HepG2 (cell line): Measurements from ENCODE around the gene FAM131C. TPM values are rescaled to one million over a fixed set of nuclear protein-coding genes. Genes with fewer than 3 reads are reported as not detected.

ENCODE experiments used
- ATAC-seq: fragments of 200-7000 bp; cut with Tn5 transposase; 3 replicates; pipeline ENCODE4 v1.9.1; 2020; ENCODE audit warnings: mild to moderate bottlenecking, moderate library complexity
- BruUV-seq: library from RNA; stranded (reverse); fragments of 400-500 nt; replicated peaks from 2 replicates; lab custom pipeline; 2021; lab: Mats Ljungman, UMichigan
- CTCF ChIA-PET: fragments of 300-600 bp; formaldehyde crosslinking; extraction: SDS; loops from one replicate; lab custom pipeline; 2021; ENCODE audit warnings: low total read pairs, inconsistent platforms, low intra/inter-chr PET ratio; lab: Yijun Ruan, JAX
- POLR2A ChIA-PET: fragments of 350-600 bp; sonication (Branson Sonifier 250); formaldehyde crosslinking; loops from one replicate; lab custom pipeline; 2020; ENCODE audit warnings: antibody characterized with exemption, inconsistent platforms; lab: Yijun Ruan, JAX
- DNase-seq: peaks from one replicate; pipeline ENCODE4 v3.0.0-alpha.2; 2015; ENCODE audit warnings: low spot score
- FAIRE-seq: peaks from 3 replicates; lab custom pipeline; 2011; peaks lifted over from hg19 to GRCh38; lab: Jason Lieb, UNC
- H2AFZ ChIP-seq: one replicate; pipeline ENCODE4 v1.6.1; 2011; ENCODE audit warnings: low read length, inconsistent platforms
- H3K27ac ChIP-seq: fragments of 300-600 bp; 3 replicates; pipeline ENCODE4 v1.8.0; 2011; ENCODE audit warnings: mixed run types, mild to moderate bottlenecking, mixed read lengths, low read length, inconsistent platforms; ENCODE audit not compliant: insufficient read depth; ENCODE audit errors: extremely low read length
- H3K27me3 ChIP-seq, 2 experiments: fragments of 200-600 bp in 1 of 2; 2 replicates in 1 of 2; 3 replicates in 1 of 2; pipeline versions ENCODE4 v1.6.0 to v1.8.0; 2011; ENCODE audit warnings: low read length in 2 of 2, mild to moderate bottlenecking in 2 of 2, moderate library complexity in 2 of 2, inconsistent platforms in 1 of 2; ENCODE audit not compliant: insufficient read depth in 2 of 2, control insufficient read depth in 1 of 2
- H3K36me3 ChIP-seq, 2 experiments: fragments of 200-600 bp in 1 of 2; replicated peaks in 1 of 2; 2 replicates in 1 of 2; 3 replicates in 1 of 2; pipeline versions ENCODE4 v1.5.1 to v1.8.0; 2011; ENCODE audit warnings: low read length in 2 of 2, inconsistent platforms in 1 of 2; ENCODE audit not compliant: insufficient read depth in 2 of 2, control insufficient read depth in 1 of 2
- H3K4me1 ChIP-seq: 2 replicates; pipeline ENCODE4 v1.5.1; 2012; ENCODE audit warnings: low read length, inconsistent platforms; ENCODE audit not compliant: insufficient read depth
- H3K4me2 ChIP-seq: 2 replicates; pipeline ENCODE4 v1.6.0; 2011; ENCODE audit warnings: low read depth, low read length, inconsistent platforms
- H3K4me3 ChIP-seq, 3 experiments: fragments of 200-600 bp in 1 of 3; sonication (generic), shearing (Covaris generic) in 1 of 3; replicated peaks in 1 of 3; 2 replicates each; pipeline ENCODE4 v1.5.1; 2011 to 2016; ENCODE audit warnings: low read length in 3 of 3, inconsistent platforms in 2 of 3, low read depth in 2 of 3, mild to moderate bottlenecking in 2 of 3, control low read depth in 1 of 3, mixed read lengths in 1 of 3; ENCODE audit not compliant: insufficient read depth in 1 of 3
- H3K79me2 ChIP-seq: one replicate; pipeline ENCODE4 v1.6.1; 2011; ENCODE audit warnings: low read length, inconsistent platforms; ENCODE audit not compliant: insufficient read depth
- H3K9ac ChIP-seq: 2 replicates; pipeline ENCODE4 v1.6.0; 2011; ENCODE audit warnings: mild to moderate bottlenecking, low read depth, low read length, inconsistent platforms; ENCODE audit not compliant: insufficient read depth
- H3K9me3 ChIP-seq: 2 replicates; pipeline ENCODE4 v1.5.1; 2012; ENCODE audit warnings: mild to moderate bottlenecking, low read length
- H4K20me1 ChIP-seq: 2 replicates; pipeline ENCODE4 v1.6.0; 2011; ENCODE audit warnings: inconsistent platforms, mild to moderate bottlenecking, low read length, moderate library complexity; ENCODE audit not compliant: insufficient read depth
- ARNTL ChIP-seq: sonication (generic); formaldehyde crosslinking; IDR thresholded peaks from 2 replicates; pipeline ENCODE4 v1.4.0; 2020; ENCODE audit warnings: mild to moderate bottlenecking, missing genetic modification reagents
- DBP ChIP-seq: sonication (generic); formaldehyde crosslinking; IDR thresholded peaks from 2 replicates; pipeline ENCODE4 v1.4.0; 2020; ENCODE audit warnings: missing genetic modification reagents; ENCODE audit errors: not compliant biosample characterization
- GTF3A ChIP-seq: sonication (generic); formaldehyde crosslinking; conservative IDR thresholded peaks from 2 replicates; pipeline ENCODE4 v1.4.0; 2020; ENCODE audit warnings: mild to moderate bottlenecking, missing genetic modification reagents
- KMT2A ChIP-seq: sonication (generic); formaldehyde crosslinking; IDR thresholded peaks from 2 replicates; pipeline ENCODE4 v1.4.0; 2020; ENCODE audit warnings: missing genetic modification reagents
- PLRG1 ChIP-seq: fragments of 450-650 bp; conservative IDR thresholded peaks from 2 replicates; pipeline ENCODE4 v1.6.1; 2016
- RNF2 ChIP-seq: fragments of 450-650 bp; conservative IDR thresholded peaks from 2 replicates; pipeline ENCODE4 v1.6.1; 2016; ENCODE audit warnings: low read depth
- SAFB2 ChIP-seq: sonication (generic); formaldehyde crosslinking; IDR thresholded peaks from 2 replicates; pipeline ENCODE4 v1.5.1; 2020; ENCODE audit warnings: missing genetic modification reagents, low read depth, mild to moderate bottlenecking, borderline replicate concordance
- ZNF101 ChIP-seq: sonication (generic); formaldehyde crosslinking; IDR thresholded peaks from 2 replicates; pipeline ENCODE4 v1.4.0; 2020; ENCODE audit warnings: mild to moderate bottlenecking, low read depth, missing genetic modification reagents, borderline replicate concordance
- ZNF318 ChIP-seq: sonication (generic); formaldehyde crosslinking; IDR thresholded peaks from 2 replicates; pipeline ENCODE4 v1.4.0; 2020; ENCODE audit warnings: mild to moderate bottlenecking, missing genetic modification reagents
- ZNF503 ChIP-seq: sonication (generic); formaldehyde crosslinking; IDR thresholded peaks from 2 replicates; pipeline ENCODE4 v1.4.0; 2020; ENCODE audit warnings: missing genetic modification reagents
- ZNF550 ChIP-seq: sonication (generic); formaldehyde crosslinking; IDR thresholded peaks from 2 replicates; pipeline ENCODE4 v1.4.0; 2020; ENCODE audit warnings: mild to moderate bottlenecking, missing genetic modification reagents, borderline replicate concordance
- ZNF740 ChIP-seq: sonication (generic); formaldehyde crosslinking; IDR thresholded peaks from 2 replicates; pipeline ENCODE4 v1.4.0; 2020; ENCODE audit warnings: missing genetic modification reagents
- WGBS: methylation state at CpG from one replicate; pipeline ENCODE4 v1.1.6; 2017; ENCODE audit warnings: low lambda C conversion rate; 5-methylcytosine and 5-hydroxymethylcytosine counted together
- in situ Hi-C: cut with HindIII; loops from 2 replicates; pipeline ENCODE4 v1.10.0; 2017; ENCODE audit warnings: low pct_unique_long_range_greater_than_20kb; ENCODE audit not compliant: extremely low pct_ligation_motif_present
- intact Hi-C: fragments of 100-400 bp; cut with micrococcal nuclease; formaldehyde crosslinking; loops from one replicate; pipeline ENCODE4 v1.10.0; 2022; ENCODE audit not compliant: unreplicated experiment
- polyA plus RNA-seq, 8 experiments: library from polyadenylated mRNA; depleted of rRNA in 3 of 8; stranded (reverse) in 7 of 8; unstranded in 1 of 8; fragments of >200 nt; fragmentation: Illumina TruSeq in 4 of 8; extraction: Trizol in 4 of 8; gene quantifications; 2 replicates each; pipeline versions ENCODE4 v1.2.1 to v1.2.3, GENCODE V29; 2011 to 2016; ENCODE audit warnings: low read depth in 4 of 8, missing spikeins in 1 of 8, mixed read lengths in 1 of 8; ENCODE audit not compliant: insufficient read depth in 1 of 8
- total RNA-seq, 5 experiments: library from RNA; depleted of rRNA; stranded (reverse); fragments of >200 nt; fragmentation: Illumina TruSeq; extraction: Trizol; gene quantifications; 2 replicates each; pipeline ENCODE4 v1.2.3, GENCODE V29; 2016; ENCODE audit warnings: low read depth in 1 of 5

The FAM131C gene
- total and polyA plus RNA-seq, 2 of the 13 experiments (the other 11 are each of a cell fraction or from before 2014, with no cell fraction given): 0.07 TPM; not detected in 1

GRCh38 chr1:16116625-16117024, 43.2 kb upstream of the FAM131C start:
- FAIRE-seq: no peak
- in situ Hi-C loops: loop anchor here (5.0 kb wide), 1 partner anchor 34 kb away; no protein-coding TSS in a partner anchor
- TF ChIP-seq RNF2: no peak
- TF ChIP-seq ZNF740: no peak
- TF ChIP-seq PLRG1: no peak
- no peak for TF ChIP-seq DBP (CRISPR knock-in tag)
- TF ChIP-seq ARNTL (CRISPR knock-in tag): no peak
- TF ChIP-seq ZNF101 (CRISPR knock-in tag): no peak
- TF ChIP-seq KMT2A (CRISPR knock-in tag): no peak
- 0 out of 2 replicates have a peak, but pooled peaks have one; percentile 44 for TF ChIP-seq ZNF318 (CRISPR knock-in tag)
- TF ChIP-seq SAFB2: no peak
- TF ChIP-seq ZNF550 (CRISPR knock-in tag): no peak
- TF ChIP-seq ZNF503 (CRISPR knock-in tag): no peak
- no peak for TF ChIP-seq GTF3A (CRISPR knock-in tag)

More at GRCh38 chr1:16116625-16117024, 43.2 kb upstream of the FAM131C start:
- POLR2A ChIA-PET: no interaction called here
- peak overlapping the region; percentile 58 for H3K4me2 ChIP-seq
- BruUV-seq: no TSS peak
- H3K27me3 ChIP-seq: peaks cover 3% of the 10 kb centered on the region in 2 experiments; a peak in 2 of 5 replicates
- H2AFZ ChIP-seq: no peak overlapping the region
- no peaks in the 10 kb centered on the region for H3K79me2 ChIP-seq
- no peak overlapping the region for H3K27ac ChIP-seq
- no peaks in the 10 kb centered on the region; the same call in 1 of the 2 replicates for H4K20me1 ChIP-seq
- H3K4me3 ChIP-seq: peak overlapping the region in 1 of 3 experiments; percentile 62; a peak in 1 of 6 replicates
- H3K9me3 ChIP-seq: no peaks in the 10 kb centered on the region
- CTCF ChIA-PET: no interaction called here
- WGBS: 27% methylated on average over 8 of the region's 8 CpGs
- ATAC-seq (no peak), DNase-seq (no peak)
- peaks cover 96% of the 10 kb centered on the region for H3K4me1 ChIP-seq
- no peak overlapping the region for H3K9ac ChIP-seq
- intact Hi-C loops: no loop called here
- no peaks in the 10 kb centered on the region for H3K36me3 ChIP-seq
